ENCODE data around the gene NOS1. TPM values are rescaled to one million over a fixed set of nuclear protein-coding genes. Genes with fewer than 3 reads are reported as not detected.

Gene NOS1
- total and polyA plus RNA-seq, 12 donors = 0.01 to 2.8 (median 0.45) TPM; not detected in 1

GRCh38 chr12:117161460-117162166 lies 199.8 kb downstream of the NOS1 start:
- no peak overlapping the region for H3K27ac ChIP-seq
- WGBS, 2 donors = 78 to 84% methylated on average over 10 of the region's 10 CpGs
- no peak overlapping the region for H3K4me3 ChIP-seq
- peaks cover 0 to 5% (median 0%) of the 10 kb centered on the region in 9 donors for H3K4me1 ChIP-seq
- no peaks in the 10 kb centered on the region for H3K9me3 ChIP-seq
- TF ChIP-seq, protein P1, sequence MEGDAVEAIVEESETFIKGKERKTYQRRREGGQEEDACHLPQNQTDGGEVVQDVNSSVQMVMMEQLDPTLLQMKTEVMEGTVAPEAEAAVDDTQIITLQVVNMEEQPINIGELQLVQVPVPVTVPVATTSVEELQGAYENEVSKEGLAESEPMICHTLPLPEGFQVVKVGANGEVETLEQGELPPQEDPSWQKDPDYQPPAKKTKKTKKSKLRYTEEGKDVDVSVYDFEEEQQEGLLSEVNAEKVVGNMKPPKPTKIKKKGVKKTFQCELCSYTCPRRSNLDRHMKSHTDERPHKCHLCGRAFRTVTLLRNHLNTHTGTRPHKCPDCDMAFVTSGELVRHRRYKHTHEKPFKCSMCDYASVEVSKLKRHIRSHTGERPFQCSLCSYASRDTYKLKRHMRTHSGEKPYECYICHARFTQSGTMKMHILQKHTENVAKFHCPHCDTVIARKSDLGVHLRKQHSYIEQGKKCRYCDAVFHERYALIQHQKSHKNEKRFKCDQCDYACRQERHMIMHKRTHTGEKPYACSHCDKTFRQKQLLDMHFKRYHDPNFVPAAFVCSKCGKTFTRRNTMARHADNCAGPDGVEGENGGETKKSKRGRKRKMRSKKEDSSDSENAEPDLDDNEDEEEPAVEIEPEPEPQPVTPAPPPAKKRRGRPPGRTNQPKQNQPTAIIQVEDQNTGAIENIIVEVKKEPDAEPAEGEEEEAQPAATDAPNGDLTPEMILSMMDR (IDR thresholded peaks at IDR 0.05) = no peak
- intact Hi-C loops (cut with DNase I) = no loop called here
- ATAC-seq (no peak), DNase-seq (no peak)
- H3K27me3 ChIP-seq = no peaks in the 10 kb centered on the region
- H3K36me3 ChIP-seq = peaks cover 0 to 100% (median 88%) of the 10 kb centered on the region in 9 donors

DNA sequence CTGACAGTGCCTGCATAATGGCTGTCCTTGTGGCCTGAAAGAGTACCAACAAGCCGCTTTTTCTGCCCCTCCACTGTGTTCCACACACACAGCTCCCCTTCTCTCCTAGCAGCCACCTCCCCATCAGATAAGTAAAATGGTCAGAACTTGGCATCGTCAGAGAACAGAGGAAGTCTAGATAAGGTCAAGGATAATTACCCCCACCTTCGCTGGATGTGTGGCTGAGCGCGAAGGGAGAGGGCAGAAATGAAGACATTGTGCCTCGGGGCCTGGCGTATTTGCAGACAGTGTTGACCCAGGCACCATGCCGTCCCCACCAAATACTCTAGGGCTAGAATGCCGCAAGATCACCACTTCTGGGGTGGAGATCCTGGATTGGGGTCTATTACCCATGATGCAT lies 201.8 kb downstream of the NOS1 start:
- Histone ChIP-seq H3K36me3 (peaks cover 0 to 100% (median 84%) of the 10 kb centered on the region in 9 donors), H3K9me3 (no peaks in the 10 kb centered on the region), H3K4me3 (no peak overlapping the region), H3K27ac (no peak overlapping the region), H3K4me1 (no peaks in the 10 kb centered on the region), H3K27me3 (no peaks in the 10 kb centered on the region)
- TF ChIP-seq, protein P1 (IDR thresholded peaks at IDR 0.05) = no peak
- no peak for DNase-seq
- intact Hi-C loops (cut with DNase I) = loop anchor here in 2 of 10 donors (10.0 kb wide), 1 partner anchor 135 kb away; no protein-coding TSS in a partner anchor
- WGBS, 2 donors = 85 to 87% methylated on average over 9 of the region's 9 CpGs
- no peak for ATAC-seq

DNA sequence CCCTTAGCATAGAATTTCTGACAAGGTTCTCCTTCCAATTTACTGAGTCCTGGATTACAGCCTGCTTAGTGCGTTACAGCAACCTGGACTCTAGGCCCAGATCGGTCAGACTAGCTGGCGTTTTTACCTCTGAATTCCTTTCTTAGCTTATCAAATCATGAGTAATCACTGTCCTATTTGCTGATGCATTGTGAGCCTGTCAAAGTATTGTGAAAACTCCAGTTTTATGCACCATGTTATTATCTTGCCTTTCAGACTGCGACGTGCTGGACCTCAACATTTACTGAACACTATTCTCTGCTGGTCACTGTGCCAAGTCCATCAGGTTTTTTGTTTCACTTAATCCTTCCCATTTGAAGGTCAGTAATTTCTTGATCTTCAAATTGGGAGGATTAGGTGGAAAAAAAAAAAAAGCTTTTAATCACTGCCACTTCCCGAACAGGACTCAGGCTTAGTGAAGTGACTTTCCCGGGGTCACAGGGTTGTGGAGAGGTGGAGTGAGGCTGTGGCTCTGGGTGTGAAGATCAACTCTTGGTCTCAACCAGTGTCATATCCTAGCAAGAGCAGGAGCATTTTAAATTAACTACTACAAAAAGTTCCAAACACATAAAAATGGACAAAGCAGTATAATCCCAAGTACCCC lies 202.4 kb downstream of the NOS1 start:
- no peaks in the 10 kb centered on the region for H3K9me3 ChIP-seq
- DNase-seq (no peak), ATAC-seq (no peak)
- no peaks in the 10 kb centered on the region for H3K4me1 ChIP-seq
- WGBS, 2 donors = 84 to 89% methylated on average over 7 of the region's 7 CpGs
- no peaks in the 10 kb centered on the region for H3K27me3 ChIP-seq
- TF ChIP-seq, protein P1 (IDR thresholded peaks at IDR 0.05) = no peak
- intact Hi-C loops (cut with DNase I) = loop anchor here in 2 of 10 donors (10.0 kb wide), 1 partner anchor 134 kb away; no protein-coding TSS in a partner anchor
- no peak overlapping the region for H3K4me3 ChIP-seq
- H3K36me3 ChIP-seq = peaks cover 0 to 100% (median 85%) of the 10 kb centered on the region in 9 donors
- no peak overlapping the region for H3K27ac ChIP-seq

Other genes with a start within 250 kb of the NOS1 start
- 10 to 100 TPM; 28.0 to 75.1 (median 53.6) TPM for gene FBXO21, start 171.2 kb downstream of the NOS1 start, total RNA-seq
- gene FBXO21, start 171.2 kb downstream of the NOS1 start, polyA plus RNA-seq = 10 to 100 TPM; 10.2 to 12.4 TPM